Left kidney (tissue), 2 donors: ENCODE results near the gene DGLUCY. TPM values are rescaled to one million over a fixed set of nuclear protein-coding genes. Genes with fewer than 3 reads are reported as not detected.
"Not testable (repeated sequence)": the region's sequence is repeated elsewhere in the genome, so short reads cannot be mapped to it uniquely, and the experiment has no call there.

Experiments
- DNase-seq: peaks from one replicate; pipeline ENCODE4 v3.0.0-alpha.2; 2013
- polyA plus RNA-seq: library from polyadenylated mRNA; unstranded; fragments of 120-200 nt; gene quantifications from one replicate; pipeline ENCODE4 v1.2.1, GENCODE V29; 2013; ENCODE audit not compliant: insufficient read length

DGLUCY gene
- polyA plus RNA-seq, 1 donor, result 78.7 TPM

DNA sequence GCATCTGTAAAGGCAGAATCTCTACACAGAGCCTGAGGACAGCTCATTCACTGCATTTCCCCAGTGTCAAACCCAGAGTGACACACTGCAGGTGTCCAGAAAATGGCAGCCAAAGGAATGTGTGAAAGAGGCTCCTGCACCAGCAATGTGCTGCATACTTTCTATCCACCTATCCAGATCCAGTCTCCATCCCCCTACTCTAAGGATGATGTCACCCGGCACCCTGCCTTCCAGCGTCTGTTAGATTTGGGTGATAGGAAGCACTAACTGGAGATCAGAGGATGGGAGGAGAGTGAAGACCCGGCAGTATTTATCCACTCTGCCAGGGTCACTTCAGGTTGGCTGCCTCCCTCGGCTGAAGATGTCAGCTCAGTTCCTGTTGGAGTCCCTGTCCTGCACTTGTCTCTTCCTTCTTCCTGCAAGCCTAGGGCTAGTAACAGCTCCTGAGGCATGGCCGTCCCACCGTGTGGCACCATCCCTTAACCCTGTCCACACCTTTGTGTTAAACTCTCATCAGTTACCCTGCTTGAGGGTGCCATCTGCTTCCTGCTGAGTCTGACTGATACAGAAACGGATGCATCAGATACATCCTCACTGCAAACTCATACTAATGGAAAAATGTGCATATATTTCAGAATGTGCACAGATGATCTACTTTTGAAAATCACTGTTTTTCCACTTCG lies 143.6 kb downstream of the DGLUCY start:
- no peak for DNase-seq

DNA sequence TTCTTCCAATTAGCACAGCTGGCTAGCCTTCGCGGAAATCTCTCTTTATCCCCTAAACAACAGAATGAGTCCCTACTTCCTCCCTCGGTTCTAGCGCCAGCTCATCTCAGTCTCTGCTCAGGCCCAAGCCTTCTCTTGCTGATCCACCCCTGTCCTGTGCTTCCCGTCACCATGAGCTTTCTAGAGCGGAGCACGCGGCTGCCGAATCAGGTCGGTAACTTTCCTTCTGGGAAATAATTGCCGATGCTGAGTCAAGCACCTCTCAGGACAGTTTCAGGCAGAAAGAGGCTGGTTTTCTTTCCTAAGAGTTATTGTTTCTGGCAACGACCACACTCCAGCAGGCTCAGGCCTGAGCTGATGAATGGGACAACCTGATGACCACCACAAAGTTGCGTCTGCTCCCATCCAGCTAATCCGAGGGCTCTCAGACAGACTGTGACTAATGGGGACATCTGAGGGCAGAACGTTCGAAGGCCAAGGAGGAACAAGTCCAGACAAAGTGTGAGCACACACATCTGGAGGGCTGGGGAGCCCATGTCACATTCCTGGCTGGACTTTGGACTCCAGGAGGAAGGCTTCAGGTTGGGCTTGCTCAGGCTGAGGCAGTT lies 144.2 kb downstream of the DGLUCY start:
- DNase-seq, result no peak

DNA sequence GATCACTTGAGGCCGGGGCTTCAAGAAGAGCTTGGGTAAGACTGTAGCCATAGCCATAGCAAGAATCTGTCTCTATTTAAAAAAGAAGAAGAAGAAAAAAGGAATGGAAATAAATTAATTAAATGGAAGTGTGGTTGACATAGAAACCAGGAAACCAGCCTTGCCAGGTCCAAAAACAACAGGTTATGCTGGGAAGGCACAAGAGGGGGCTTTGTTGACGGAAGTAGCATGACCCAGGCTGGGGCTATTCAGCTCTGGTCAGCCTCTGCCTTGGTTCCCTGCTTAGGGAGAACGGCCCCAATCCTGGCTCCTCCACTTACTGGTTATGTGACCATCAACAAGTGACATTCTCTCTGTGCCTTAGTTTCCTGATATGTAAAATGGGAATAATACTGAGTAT lies 145.0 kb downstream of the DGLUCY start:
- DNase-seq, result no peak

DNA sequence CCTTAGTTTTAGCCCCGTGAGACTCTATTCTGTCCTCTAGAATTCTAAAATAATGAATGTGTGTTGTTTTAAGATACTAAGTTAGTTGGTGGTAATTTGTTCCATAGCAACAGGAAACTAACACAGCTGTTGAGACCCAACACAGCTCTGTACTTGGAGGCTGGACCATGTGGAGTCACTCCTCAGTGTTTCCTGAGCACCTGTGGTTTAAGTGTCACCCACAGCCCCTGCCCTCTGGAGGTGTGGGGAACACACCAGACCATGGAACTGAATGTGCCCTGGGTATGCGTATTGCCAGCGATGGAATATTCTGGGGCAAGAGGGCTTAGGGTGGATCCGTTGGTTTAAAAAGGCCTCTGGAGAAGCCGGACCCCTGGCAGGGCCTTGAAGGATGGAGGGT lies 147.2 kb downstream of the DGLUCY start:
- DNase-seq, result no peak

DNA sequence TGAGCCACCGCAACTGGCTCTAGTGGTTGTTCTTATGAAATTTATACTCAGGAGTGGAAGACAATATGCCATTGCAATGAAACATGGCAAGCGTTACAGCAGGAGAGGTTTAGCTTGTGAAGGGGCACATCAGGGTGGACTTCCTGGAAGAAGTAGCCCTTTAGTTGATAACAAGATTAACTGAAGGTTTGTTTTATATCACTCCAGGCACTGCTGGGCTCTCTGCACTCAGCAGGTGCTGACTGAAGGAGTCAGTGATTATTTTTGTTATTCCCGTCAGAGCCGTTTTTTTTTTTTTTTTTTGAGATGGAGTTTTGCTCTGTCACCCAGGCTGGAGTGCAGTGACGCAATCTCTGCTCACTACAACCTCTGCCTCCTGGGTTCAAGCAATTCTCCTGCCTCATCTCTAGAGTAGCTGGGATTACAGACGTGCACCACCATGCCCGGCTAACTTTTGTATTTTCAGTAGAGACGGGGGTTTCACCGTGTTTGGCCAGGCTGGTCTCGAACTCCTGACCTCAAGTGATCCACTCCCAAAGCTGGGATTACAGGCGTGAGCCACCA lies 148.2 kb downstream of the DGLUCY start:
- DNase-seq, result no peak

DNA sequence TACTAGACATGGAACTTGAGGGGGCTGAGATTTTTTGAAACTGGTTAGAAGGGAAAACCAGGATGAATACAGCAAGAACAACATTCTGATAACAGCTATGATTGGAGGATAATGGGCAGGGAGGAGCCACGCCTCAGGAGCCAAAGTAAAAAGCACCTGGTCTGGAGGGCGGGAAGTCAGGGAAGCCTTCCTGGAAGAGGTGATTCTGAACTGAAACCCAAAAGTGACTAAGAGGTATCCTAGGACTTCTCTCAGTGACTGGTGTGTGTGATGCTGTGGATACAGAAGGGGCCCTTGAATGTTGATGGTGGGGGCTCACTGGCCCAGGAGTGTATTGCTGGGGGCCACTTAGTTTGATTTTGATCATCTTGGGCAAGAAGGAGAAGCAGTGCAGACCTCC lies 149.5 kb downstream of the DGLUCY start:
- no peak for DNase-seq

DNA sequence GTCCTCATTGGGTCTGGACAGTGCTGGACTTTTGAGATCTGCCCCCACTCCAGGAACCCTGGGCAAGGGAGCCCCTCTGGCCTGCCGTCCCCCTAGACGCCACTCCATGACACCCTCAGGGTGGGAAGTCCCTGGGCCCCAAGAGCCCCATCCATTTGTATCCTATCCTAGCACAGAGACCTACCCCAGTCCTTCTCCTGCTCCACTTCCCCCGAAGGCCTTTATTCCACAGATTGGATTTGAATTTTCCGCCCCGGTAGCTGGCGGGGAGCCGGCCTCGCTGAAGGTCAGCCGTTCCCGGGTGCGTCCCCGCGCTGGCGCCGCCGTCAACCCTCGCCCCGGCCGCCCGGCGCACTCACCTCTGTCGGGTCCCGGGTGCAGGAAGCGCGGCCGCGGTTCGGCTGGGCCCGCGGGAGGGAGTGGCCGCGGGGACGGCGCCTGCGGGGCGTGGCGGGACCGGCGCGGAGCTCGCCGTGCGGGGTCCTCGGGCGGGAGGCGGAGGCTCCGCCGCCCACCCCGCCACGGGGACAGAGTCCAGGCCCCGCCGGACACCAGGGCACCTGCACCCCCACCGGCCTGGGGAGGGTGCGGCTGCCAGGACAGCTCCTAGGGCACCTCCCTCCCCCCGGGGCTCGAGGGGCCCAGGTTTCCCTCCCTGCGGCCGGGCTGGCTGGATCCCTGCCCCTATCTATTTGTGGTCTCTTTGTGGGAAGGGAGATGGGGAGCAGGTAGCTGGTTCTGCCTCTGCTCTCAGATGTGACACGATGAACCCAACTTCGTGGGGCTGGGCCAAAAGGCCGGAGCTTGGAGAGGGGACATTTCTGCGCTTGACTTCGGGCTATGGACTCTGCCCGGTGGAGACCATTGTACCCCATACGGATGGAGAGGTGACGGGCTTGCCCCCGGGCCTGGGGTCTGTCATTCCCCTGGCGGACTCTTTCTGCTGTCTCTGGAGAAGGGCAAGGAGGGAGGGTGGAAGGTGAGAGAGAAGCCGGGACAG lies 150.6 kb downstream of the DGLUCY start:
- no peak for DNase-seq

DNA sequence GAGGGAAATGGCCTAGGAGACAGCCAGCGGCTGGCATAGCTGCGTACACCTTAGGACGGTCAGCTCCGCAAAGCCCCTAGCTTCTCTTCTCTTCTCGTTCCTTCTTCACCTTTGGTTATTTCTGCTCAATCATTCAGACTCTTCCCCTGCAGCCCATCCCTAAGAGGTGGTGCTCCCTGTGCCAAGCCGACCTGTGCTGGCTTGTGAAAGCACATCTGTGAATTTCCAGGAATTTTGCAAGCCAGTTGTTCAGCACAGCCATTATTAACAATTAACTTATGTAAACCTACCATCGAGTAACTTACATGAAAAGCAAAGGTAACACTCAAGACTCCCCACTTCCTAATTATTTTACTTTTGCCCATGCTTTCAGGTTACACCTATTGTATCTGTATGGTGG lies 151.5 kb downstream of the DGLUCY start:
- no peak for DNase-seq

DNA sequence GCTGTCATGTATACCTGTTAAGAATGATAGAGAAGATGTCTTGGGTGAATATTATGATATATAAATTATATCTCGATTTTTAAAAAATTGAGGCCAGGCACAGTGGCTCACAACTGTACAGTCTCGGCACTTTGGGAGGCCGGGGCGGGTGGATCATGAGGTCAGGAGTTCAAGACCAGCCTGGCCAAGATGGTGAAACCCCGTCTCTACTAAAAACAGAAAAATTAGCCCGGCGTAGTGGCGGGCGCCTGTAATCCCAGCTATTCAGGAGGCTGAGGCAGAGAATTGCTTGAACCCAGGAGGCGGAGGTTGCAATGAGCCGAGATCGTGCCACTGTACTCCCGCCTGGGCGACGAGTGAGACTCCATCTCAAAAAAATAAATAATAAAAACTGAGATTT lies 152.4 kb downstream of the DGLUCY start:
- not testable (repeated sequence) for DNase-seq

DNA sequence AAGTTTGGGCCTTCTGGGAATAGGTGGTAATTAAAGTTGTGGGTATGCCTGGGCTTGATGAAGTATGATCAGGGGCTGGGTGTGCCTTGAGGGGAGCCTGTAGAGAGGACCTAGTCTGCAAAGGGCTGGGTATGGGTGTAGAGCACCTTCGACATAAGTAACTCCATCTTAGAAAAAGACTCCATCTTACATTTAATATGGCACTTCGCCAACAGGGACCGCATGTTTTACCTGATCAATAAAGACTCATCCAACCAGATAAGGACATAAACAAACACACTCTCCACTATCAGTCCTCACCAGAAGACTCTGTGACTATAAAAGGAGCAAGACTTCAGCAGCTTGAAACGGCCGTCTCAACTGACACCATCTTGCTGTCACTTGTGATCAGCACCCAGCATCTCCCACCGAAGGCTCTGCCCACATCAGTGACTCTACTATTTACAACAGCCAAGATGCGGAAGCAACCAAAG lies 154.1 kb downstream of the DGLUCY start:
- no peak for DNase-seq

DNA sequence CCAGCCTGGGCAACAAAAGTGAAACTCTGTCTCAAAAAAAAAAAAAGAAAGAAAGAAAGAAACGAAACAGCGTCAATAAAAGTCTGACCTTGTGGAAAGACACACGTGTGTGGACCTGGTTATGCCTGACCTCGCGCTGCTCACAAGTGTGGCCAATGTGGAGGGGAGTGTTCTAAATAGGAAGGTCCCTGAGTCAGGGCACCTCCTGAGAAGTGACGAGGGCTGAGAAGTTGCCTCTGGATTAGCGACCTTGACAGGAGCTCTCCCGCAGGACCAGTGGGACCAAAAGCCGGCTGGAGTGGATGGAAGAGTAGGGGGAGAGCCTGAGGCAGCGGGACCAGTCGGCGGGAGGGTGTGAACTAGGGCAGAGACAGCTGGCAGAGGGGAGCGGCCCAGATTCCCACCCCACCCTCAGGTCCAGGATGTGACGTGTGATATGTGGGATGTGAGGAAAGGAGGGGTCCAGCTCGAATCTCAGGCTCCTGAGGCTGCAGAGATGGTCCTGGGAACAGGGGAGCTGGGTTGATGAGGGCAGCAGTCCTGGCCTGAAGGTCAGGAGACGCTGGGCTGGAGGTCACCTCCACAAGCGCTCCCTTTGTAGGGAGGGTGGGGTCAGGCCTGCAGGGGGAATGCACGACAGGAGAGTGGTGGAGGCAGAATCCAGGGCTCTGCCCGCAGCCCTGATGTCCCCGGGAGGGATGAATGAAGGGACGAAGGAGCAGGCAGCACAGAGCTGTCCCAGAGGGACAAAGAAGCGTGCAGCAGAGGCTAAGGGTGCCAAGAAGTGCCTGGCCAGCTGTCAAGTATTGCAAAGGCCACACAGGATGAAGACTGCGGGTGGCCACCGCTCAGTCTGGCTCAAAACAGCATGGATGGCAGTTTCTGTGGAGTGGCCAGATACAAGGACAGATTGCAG lies 155.5 kb downstream of the DGLUCY start:
- no peak for DNase-seq

DNA sequence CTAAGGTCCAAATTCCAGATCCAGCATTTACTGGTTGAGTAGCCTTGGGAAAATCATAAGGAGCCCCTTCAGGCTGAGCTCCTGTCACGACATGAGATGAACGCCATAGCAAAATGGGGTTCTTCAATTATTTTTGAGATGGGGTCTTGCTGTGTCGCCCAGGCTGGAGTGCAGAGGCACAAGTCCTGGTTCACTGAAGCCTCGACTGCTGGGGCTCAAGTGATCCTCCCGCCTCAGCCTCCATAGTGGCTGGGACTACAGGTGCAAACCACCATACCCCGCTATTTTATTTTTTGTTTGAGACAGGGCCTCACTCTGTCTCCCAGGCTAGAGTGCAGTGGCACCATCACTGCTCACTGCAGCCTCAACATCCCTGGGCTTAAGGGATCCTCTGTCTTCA lies 156.3 kb downstream of the DGLUCY start:
- DNase-seq, result no peak

DNA sequence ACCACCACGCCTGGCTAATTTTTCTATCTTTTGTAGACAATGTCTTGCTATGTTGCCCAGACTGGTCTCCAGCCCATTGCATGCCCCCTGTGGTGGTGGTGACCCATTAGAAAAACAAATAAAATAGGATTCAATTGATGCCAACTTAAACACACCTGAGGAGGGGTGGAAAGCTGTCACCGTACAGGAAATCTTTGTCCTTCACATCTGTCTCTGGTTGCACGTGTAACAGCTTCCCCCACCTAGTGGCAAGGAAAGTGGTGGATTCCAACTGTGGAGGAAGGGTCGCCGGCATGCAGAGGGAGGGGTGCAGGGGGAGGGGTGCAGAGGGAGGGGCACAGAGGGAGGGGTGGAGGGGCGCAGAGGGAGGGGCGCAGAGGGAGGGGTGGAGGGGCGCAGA lies 156.7 kb downstream of the DGLUCY start:
- DNase-seq, result no peak

DNA sequence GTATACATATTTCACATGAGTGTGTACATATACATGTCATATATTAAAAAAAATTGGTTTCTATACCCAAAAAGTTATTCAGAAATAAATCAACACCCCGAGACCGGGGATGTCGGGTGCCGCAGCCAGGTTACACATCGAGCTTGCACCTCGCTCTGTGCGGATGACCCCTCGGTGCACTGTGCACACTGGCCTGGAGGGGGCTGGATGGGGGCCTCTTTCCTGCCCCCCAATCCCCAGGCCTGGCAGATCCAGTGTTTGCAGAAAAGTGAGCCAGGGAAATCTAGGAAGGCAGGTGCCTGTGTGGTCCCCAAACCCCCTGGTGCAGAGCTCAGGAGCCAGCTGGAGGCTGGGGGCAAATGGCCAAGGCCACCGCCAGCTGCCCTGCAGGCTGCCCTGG lies 157.8 kb downstream of the DGLUCY start:
- no peak for DNase-seq

DNA sequence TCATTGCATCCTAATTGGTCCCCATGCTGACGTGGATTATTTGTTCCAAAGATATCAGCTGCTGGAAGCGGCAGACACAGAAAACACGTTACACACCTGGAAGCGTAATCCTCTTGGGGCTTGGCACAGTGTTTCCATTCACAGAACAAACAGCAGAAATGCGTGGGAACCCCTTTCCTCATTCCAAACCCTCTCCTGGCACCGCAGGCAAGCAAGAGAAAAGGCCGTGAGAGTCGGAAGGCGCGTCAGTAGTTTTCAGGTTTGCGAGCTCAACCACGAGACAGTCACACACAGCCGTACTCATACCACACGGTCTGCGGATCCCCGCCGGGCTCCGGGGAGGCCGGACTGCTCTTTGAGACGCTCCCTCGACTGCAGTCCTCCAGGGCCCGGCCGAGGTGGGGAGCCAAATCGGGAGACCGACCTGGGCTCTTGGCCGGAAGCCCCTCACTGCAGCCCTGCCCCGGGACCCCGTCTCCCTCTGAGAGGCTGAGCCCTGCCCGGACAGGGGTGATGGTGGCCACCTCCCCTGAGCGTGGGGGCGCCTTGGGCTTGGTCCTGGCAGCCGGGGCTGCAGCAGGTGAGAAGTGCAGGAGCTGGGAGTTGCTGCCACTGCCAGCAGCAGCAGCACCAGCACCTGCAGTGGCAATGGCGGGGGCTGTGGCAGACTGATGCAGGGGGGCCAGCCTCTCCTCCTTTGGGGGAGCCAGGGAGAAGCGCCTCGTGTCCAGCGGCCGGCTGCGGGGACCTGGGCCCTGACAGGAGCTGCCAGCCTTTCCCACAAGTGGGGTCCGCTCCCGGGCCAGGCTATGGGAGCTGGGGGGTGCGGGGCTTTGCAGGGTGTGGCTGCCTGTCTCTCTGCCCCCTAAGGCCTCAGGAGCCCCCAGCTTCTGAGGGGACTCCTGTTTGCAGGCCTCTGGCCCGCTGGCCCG lies 158.7 kb downstream of the DGLUCY start:
- no peak for DNase-seq

DNA sequence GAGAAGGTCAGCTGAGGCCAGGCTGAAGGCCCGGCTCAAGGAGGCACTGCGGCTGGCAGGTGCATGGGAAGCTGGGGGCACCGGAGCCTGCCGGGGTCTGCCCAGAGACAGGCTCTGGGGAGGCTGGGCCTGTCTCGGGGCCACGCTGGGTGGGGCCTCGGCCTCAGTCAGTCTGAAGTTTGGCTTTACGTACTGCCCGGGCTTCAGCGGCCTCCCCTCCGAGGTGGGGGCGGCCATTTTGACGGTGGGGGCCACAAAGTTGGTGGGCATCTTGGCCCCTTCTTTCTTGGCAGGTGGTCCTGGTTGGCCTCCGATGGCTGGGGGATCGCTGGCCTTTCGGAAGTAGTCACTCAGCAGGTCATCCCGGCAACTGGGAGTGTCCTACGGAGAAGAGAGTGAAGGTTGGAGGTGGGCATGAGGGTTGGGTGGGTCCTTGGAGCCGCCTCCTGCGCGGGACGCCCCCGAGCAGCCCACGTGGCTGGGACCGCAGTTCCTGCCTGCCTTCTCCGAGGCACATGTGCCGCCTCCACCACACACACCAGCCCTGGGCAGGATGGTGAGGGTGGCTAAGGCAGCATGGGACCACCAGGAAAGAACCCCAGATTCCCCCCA lies 159.5 kb downstream of the DGLUCY start:
- DNase-seq, result no peak

DNA sequence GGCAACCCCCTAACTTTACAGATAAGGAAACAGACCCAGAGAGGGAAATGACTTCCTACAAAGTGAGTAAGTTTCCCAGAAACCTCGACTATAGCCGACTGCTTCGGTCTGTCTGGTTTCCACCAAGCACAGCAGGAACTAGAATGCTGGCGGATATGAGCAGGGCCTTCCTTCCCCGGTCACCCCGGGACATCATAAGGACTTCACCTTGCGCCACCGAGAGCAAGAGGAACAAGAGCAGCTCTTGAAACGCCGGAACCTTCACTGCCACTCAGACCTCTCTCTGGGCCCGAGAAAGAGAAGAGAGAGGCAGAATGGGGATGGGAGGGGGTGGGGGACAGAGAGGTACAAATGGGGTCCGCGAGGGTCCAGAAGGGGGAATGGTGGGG lies 160.0 kb downstream of the DGLUCY start:
- DNase-seq, result no peak

DNA sequence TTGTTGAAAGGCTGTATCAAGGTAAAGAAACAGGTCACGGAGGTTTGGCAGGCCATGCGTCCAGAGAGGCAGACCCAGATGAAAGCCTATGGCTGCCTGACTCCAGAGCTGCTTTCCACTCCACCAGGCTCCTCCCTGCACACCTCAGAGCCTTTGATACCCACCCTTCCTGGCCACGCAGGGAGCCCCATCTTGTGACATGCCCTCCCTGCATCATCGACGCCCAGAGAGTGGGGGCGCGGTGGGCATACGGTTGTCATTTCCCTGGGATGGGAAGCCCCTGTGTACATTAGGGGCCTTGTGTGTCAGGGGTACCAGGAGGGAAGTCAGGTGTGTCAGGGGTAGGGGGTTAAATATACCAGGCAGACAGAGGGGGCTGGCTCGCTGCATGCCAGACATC lies 160.9 kb downstream of the DGLUCY start:
- no peak for DNase-seq
